Ishikawa (cell line): ENCODE results near the gene CLMN.

Experiments
- CEBPB ChIP-seq: IDR thresholded peaks from 2 replicates; pipeline ENCODE4 v1.6.1; 2012
- CREB1 ChIP-seq: IDR thresholded peaks from 2 replicates; pipeline ENCODE4 v1.6.1; 2012; ENCODE audit warnings: low read depth
- EP300 ChIP-seq: IDR thresholded peaks from 2 replicates; pipeline ENCODE4 v1.6.1; 2012; ENCODE audit warnings: borderline replicate concordance
- FOXM1 ChIP-seq: IDR thresholded peaks from 2 replicates; pipeline ENCODE4 v1.6.1; 2012; ENCODE audit warnings: low read depth, borderline replicate concordance
- MAX ChIP-seq: IDR thresholded peaks from 2 replicates; pipeline ENCODE4 v1.6.1; 2012
- NFIC ChIP-seq: IDR thresholded peaks from 2 replicates; pipeline ENCODE4 v1.6.1; 2012
- RAD21 ChIP-seq: IDR thresholded peaks from 2 replicates; pipeline ENCODE4 v1.6.1; 2012; ENCODE audit warnings: low read depth
- REST ChIP-seq: IDR thresholded peaks from 2 replicates; pipeline ENCODE4 v1.6.1; 2012; ENCODE audit warnings: low read depth, mild to moderate bottlenecking
- TAF1 ChIP-seq: IDR thresholded peaks from 2 replicates; pipeline ENCODE4 v1.6.1; 2012; ENCODE audit warnings: low read depth, mild to moderate bottlenecking
- TCF12 ChIP-seq: IDR thresholded peaks from 2 replicates; pipeline ENCODE4 v1.6.1; 2012; ENCODE audit warnings: low read depth
- TEAD4 ChIP-seq: IDR thresholded peaks from 2 replicates; pipeline ENCODE4 v1.6.1; 2012
- USF1 ChIP-seq: IDR thresholded peaks from 2 replicates; pipeline ENCODE4 v1.6.1; 2012
- YY1 ChIP-seq: IDR thresholded peaks from 2 replicates; pipeline ENCODE4 v1.6.1; 2012; ENCODE audit warnings: low read depth
- ZBTB7A ChIP-seq: IDR thresholded peaks from 2 replicates; pipeline ENCODE4 v1.6.1; 2012; ENCODE audit warnings: low read depth

GRCh38 chr14:95301527-95302187 is 18.1 kb downstream of the CLMN start:
- TF ChIP-seq YY1 (no peak), RAD21 (no peak), REST (no peak), USF1 (no peak), TAF1 (no peak), EP300 (no peak), CEBPB (no peak), NFIC (no peak), FOXM1 (no peak), MAX (no peak), CREB1 (no peak), ZBTB7A (no peak), TCF12 (no peak), TEAD4 (no peak)
